Stimulated activated CD4-positive, alpha-beta T cell treated with anti-CD3 and anti-CD28 coated beads, Interleukin-4, amount 100 ng/mL, for 48 hours (primary cell): ENCODE results near the gene MIOX.
"Not testable (repeated sequence)": the region's sequence is repeated elsewhere in the genome, so short reads cannot be mapped to it uniquely, and the experiment has no call there.

ENCODE experiments used
- DNase-seq, 2 donors: peaks; one replicate each; pipeline ENCODE4 v3.0.0-alpha.2; 2020; ENCODE audit warnings: low read depth in 2 of 2

Gene MIOX

GRCh38 chr22:50529416-50529896, 42.8 kb downstream of the MIOX start:
- no peak for DNase-seq

- peak; percentile 65 to 71 for DNase-seq
These were observed 43.4 kb downstream of the MIOX start, which contains the start of gene TYMP for GRCh38 chr22:50529897-50530579. TSS of gene TYMP (minus strand) at chr22:50530012. CDS start at chr22:50529709, 303 bp downstream.

GRCh38 chr22:50530580-50530876, 43.9 kb downstream of the MIOX start:
- no peak for DNase-seq

- DNase-seq, result peak; percentile 80 to 85
These were observed 44.4 kb downstream of the MIOX start for GRCh38 chr22:50530877-50531545.

- DNase-seq, result peak; percentile 69 to 74
These were observed 44.9 kb downstream of the MIOX start for GRCh38 chr22:50531546-50531961.

GRCh38 chr22:50531962-50532674, 45.5 kb downstream of the MIOX start:
- DNase-seq, result no peak

- no peak for DNase-seq
These were observed 46.5 kb downstream of the MIOX start for GRCh38 chr22:50532824-50533796.

- DNase-seq, result not testable (repeated sequence)
These were observed 47.4 kb downstream of the MIOX start for GRCh38 chr22:50533856-50534711.

GRCh38 chr22:50535113-50535512, 48.5 kb downstream of the MIOX start:
- DNase-seq, result no peak

- no peak for DNase-seq
These were observed 49.6 kb downstream of the MIOX start for GRCh38 chr22:50536226-50536625.

GRCh38 chr22:50537765-50538164, 51.1 kb downstream of the MIOX start:
- no peak for DNase-seq
